ENCODE measurements around the gene ZDHHC19.
A peak's percentile ranks its signal among the peaks of the same experiment; 100 is the strongest.
"Not testable (repeated sequence)": the region's sequence is repeated elsewhere in the genome, so short reads cannot be mapped to it uniquely, and the experiment has no call there.

Gene ZDHHC19

GRCh38 chr3:196177967-196178366 lies 33.2 kb downstream of the ZDHHC19 start:
- no peak for DNase-seq (ENCODE audit: low read depth)

- DNase-seq (ENCODE audit: low read depth): no peak
These were observed 33.6 kb downstream of the ZDHHC19 start for GRCh38 chr3:196177567-196177966.

- DNase-seq (ENCODE audit: low read depth): no peak
These were observed 35.5 kb downstream of the ZDHHC19 start for GRCh38 chr3:196175722-196176121.

- no peak for DNase-seq (ENCODE audit: low read depth)
These were observed 36.0 kb downstream of the ZDHHC19 start for GRCh38 chr3:196175116-196175625.

GRCh38 chr3:196174652-196175051 lies 36.5 kb downstream of the ZDHHC19 start:
- DNase-seq (ENCODE audit: low read depth): no peak

- DNase-seq (ENCODE audit: low read depth): not testable (repeated sequence)
These were observed 40.9 kb downstream of the ZDHHC19 start for GRCh38 chr3:196170296-196170695.

- no peak for DNase-seq (ENCODE audit: low read depth)
These were observed 41.4 kb downstream of the ZDHHC19 start for GRCh38 chr3:196169836-196170240.

GRCh38 chr3:196168808-196169391 lies 42.3 kb downstream of the ZDHHC19 start:
- no peak for DNase-seq (ENCODE audit: low read depth)

- no peak for DNase-seq (ENCODE audit: low read depth)
These were observed 44.5 kb downstream of the ZDHHC19 start for GRCh38 chr3:196166741-196167140.

GRCh38 chr3:196165850-196166249 lies 45.4 kb downstream of the ZDHHC19 start:
- no peak for DNase-seq (ENCODE audit: low read depth)

GRCh38 chr3:196165006-196165575 lies 46.1 kb downstream of the ZDHHC19 start:
- not testable (repeated sequence) for DNase-seq (ENCODE audit: low read depth)

- no peak for DNase-seq (ENCODE audit: low read depth)
These were observed 46.6 kb downstream of the ZDHHC19 start for GRCh38 chr3:196164576-196164975.

- DNase-seq (ENCODE audit: low read depth): no peak
These were observed 47.3 kb downstream of the ZDHHC19 start for GRCh38 chr3:196163666-196164493.

GRCh38 chr3:196163212-196163611 lies 48.0 kb downstream of the ZDHHC19 start:
- no peak for DNase-seq (ENCODE audit: low read depth)

GRCh38 chr3:196162679-196163078 lies 48.5 kb downstream of the ZDHHC19 start:
- DNase-seq (ENCODE audit: low read depth): no peak

- DNase-seq (ENCODE audit: low read depth): peak; percentile 54
These were observed 51.0 kb downstream of the ZDHHC19 start for GRCh38 chr3:196159952-196160804.

GRCh38 chr3:196159526-196159925 lies 51.7 kb downstream of the ZDHHC19 start:
- DNase-seq (ENCODE audit: low read depth): no peak

GRCh38 chr3:196156160-196156559 lies 55.0 kb downstream of the ZDHHC19 start:
- DNase-seq (ENCODE audit: low read depth): no peak

GRCh38 chr3:196150481-196150880 lies 60.7 kb downstream of the ZDHHC19 start:
- DNase-seq (ENCODE audit: low read depth): no peak

GRCh38 chr3:196149831-196150301 lies 61.3 kb downstream of the ZDHHC19 start:
- no peak for DNase-seq (ENCODE audit: low read depth)

- no peak for DNase-seq (ENCODE audit: low read depth)
These were observed 61.8 kb downstream of the ZDHHC19 start for GRCh38 chr3:196149375-196149774.
